Liver (tissue), 3 donors: Measurements from ENCODE around the gene ABCA13.

Experiments
- CTCF ChIP-seq: fragments of 150-350 bp; IDR thresholded peaks from 2 replicates; pipeline ENCODE4 v1.5.1; 2017; ENCODE audit warnings: improper control_type of control experiment, low read depth, low read length; ENCODE audit not compliant: missing input control
- EGR1 ChIP-seq, 2 donors: IDR thresholded peaks; 2 replicates each; pipeline ENCODE4 v1.6.1; 2016 to 2018; ENCODE audit warnings: antibody characterized with exemption in 2 of 2, low read depth in 2 of 2
- FOXA1 ChIP-seq: IDR thresholded peaks from 2 replicates; pipeline ENCODE4 v1.6.1; 2016; ENCODE audit warnings: antibody characterized with exemption
- GABPA ChIP-seq, 2 donors: IDR thresholded peaks in 1 of 2; conservative IDR thresholded peaks in 1 of 2; 2 replicates each; pipeline ENCODE4 v1.6.1; 2016; ENCODE audit warnings: antibody characterized with exemption in 2 of 2, mild to moderate bottlenecking in 1 of 2, moderate library complexity in 1 of 2
- HNF4A ChIP-seq, 2 donors: conservative IDR thresholded peaks; 2 replicates each; pipeline ENCODE4 v1.6.1; 2016; ENCODE audit warnings: antibody characterized with exemption in 2 of 2, mild to moderate bottlenecking in 2 of 2
- NR2F2 ChIP-seq: IDR thresholded peaks from 2 replicates; pipeline ENCODE4 v1.6.1; 2016; ENCODE audit warnings: antibody characterized with exemption
- RAD21 ChIP-seq, 2 donors: IDR thresholded peaks; 2 replicates each; pipeline ENCODE4 v1.6.1; 2016; ENCODE audit warnings: antibody characterized with exemption in 2 of 2, mild to moderate bottlenecking in 2 of 2
- SP1 ChIP-seq: IDR thresholded peaks from 2 replicates; pipeline ENCODE4 v1.6.1; 2018; ENCODE audit warnings: antibody characterized with exemption, mild to moderate bottlenecking
- TAF1 ChIP-seq: conservative IDR thresholded peaks from 2 replicates; pipeline ENCODE4 v1.6.1; 2016; ENCODE audit warnings: antibody characterized with exemption, mild to moderate bottlenecking
- YY1 ChIP-seq: IDR thresholded peaks from 2 replicates; pipeline ENCODE4 v1.6.1; 2016; ENCODE audit warnings: antibody characterized with exemption, mild to moderate bottlenecking
- ZBTB33 ChIP-seq: IDR thresholded peaks from 2 replicates; pipeline ENCODE4 v1.6.1; 2016; ENCODE audit warnings: antibody characterized with exemption
- TF ChIP-seq, protein P1 (sequence below): IDR thresholded peaks from 2 replicates; pipeline ENCODE4 v1.6.1; 2016; ENCODE audit warnings: antibody characterized with exemption, mild to moderate bottlenecking
- donor health status: healthy.
- donor health status: healthy.

GRCh38 chr7:48414011-48414732 lies 242.9 kb downstream of the ABCA13 start:
- no peak for TF ChIP-seq CTCF
- no peak for TF ChIP-seq NR2F2
- TF ChIP-seq SP1 = no peak
- no peak for TF ChIP-seq GABPA (IDR thresholded peaks at IDR 0.05 in 1 of 2, conservative IDR thresholded peaks at IDR 0.05 in 1 of 2)
- no peak for TF ChIP-seq YY1
- no peak for TF ChIP-seq RAD21 (IDR thresholded peaks at IDR 0.05)
- TF ChIP-seq, protein P1, sequence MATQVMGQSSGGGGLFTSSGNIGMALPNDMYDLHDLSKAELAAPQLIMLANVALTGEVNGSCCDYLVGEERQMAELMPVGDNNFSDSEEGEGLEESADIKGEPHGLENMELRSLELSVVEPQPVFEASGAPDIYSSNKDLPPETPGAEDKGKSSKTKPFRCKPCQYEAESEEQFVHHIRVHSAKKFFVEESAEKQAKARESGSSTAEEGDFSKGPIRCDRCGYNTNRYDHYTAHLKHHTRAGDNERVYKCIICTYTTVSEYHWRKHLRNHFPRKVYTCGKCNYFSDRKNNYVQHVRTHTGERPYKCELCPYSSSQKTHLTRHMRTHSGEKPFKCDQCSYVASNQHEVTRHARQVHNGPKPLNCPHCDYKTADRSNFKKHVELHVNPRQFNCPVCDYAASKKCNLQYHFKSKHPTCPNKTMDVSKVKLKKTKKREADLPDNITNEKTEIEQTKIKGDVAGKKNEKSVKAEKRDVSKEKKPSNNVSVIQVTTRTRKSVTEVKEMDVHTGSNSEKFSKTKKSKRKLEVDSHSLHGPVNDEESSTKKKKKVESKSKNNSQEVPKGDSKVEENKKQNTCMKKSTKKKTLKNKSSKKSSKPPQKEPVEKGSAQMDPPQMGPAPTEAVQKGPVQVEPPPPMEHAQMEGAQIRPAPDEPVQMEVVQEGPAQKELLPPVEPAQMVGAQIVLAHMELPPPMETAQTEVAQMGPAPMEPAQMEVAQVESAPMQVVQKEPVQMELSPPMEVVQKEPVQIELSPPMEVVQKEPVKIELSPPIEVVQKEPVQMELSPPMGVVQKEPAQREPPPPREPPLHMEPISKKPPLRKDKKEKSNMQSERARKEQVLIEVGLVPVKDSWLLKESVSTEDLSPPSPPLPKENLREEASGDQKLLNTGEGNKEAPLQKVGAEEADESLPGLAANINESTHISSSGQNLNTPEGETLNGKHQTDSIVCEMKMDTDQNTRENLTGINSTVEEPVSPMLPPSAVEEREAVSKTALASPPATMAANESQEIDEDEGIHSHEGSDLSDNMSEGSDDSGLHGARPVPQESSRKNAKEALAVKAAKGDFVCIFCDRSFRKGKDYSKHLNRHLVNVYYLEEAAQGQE = no peak
- TF ChIP-seq EGR1 (IDR thresholded peaks at IDR 0.05; ENCODE audit: low read depth in 2 of 2) = no peak
- TF ChIP-seq ZBTB33 = no peak
- TF ChIP-seq HNF4A (conservative IDR thresholded peaks at IDR 0.05) = no peak
- TF ChIP-seq FOXA1 = no peak
- TF ChIP-seq TAF1 = no peak
